GM12873 (cell line): ENCODE results near the gene PLEKHM3.

Experiments
- TF ChIP-seq, protein P1 (sequence below): IDR thresholded peaks from 2 replicates; pipeline ENCODE4 v1.5.1; 2012; ENCODE audit warnings: low read depth, mild to moderate bottlenecking, moderate library complexity, low read length, control low read depth; ENCODE audit not compliant: insufficient read depth; ENCODE audit errors: missing control alignments

Gene PLEKHM3

DNA sequence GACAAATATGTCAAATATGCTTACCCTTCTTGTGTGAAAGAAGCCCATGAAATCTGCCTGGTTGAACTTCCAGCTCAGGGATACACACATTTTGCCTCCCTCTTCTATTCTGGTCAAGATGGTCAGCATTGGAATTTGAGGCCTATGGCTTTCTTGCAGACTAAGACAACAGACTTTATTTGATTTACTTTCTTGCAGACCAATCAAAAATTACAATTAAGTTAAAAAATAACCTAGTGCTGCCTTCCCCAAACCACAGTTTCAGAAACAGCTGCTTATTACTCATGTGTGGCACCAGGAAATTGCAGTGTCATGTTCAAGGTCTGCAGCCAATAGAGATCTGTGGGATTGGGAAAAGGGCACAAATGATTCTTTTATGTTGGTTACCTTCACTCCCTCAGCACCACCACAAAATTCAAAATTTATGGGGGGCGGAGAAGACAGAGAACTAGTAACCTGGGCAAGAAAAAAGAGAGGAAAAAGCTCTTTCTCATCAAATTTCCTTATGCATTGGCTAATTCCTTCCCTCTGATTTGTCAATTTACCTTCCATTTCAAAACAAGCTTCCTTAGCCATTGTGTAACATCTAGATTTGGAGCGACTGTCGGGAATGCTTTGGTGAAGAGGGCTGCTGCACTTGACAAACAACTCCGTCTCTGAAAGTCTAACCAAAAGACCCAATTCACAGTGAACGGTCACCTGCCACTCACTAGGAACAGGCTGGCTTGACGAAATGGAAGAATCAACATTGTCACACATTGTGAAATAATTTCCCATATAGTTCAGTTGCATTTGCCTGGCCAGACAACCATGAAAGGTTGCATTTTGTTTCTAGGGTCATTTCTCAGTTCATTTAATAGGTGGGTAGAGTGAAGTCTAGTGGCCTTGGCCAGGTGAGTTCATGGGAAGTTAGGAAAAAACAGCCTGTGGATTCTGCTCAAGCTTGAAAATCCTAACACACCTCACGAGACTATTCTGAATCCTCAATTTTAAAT, 155.2 kb downstream of the PLEKHM3 start:
- TF ChIP-seq, protein P1, sequence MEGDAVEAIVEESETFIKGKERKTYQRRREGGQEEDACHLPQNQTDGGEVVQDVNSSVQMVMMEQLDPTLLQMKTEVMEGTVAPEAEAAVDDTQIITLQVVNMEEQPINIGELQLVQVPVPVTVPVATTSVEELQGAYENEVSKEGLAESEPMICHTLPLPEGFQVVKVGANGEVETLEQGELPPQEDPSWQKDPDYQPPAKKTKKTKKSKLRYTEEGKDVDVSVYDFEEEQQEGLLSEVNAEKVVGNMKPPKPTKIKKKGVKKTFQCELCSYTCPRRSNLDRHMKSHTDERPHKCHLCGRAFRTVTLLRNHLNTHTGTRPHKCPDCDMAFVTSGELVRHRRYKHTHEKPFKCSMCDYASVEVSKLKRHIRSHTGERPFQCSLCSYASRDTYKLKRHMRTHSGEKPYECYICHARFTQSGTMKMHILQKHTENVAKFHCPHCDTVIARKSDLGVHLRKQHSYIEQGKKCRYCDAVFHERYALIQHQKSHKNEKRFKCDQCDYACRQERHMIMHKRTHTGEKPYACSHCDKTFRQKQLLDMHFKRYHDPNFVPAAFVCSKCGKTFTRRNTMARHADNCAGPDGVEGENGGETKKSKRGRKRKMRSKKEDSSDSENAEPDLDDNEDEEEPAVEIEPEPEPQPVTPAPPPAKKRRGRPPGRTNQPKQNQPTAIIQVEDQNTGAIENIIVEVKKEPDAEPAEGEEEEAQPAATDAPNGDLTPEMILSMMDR: no peak

DNA sequence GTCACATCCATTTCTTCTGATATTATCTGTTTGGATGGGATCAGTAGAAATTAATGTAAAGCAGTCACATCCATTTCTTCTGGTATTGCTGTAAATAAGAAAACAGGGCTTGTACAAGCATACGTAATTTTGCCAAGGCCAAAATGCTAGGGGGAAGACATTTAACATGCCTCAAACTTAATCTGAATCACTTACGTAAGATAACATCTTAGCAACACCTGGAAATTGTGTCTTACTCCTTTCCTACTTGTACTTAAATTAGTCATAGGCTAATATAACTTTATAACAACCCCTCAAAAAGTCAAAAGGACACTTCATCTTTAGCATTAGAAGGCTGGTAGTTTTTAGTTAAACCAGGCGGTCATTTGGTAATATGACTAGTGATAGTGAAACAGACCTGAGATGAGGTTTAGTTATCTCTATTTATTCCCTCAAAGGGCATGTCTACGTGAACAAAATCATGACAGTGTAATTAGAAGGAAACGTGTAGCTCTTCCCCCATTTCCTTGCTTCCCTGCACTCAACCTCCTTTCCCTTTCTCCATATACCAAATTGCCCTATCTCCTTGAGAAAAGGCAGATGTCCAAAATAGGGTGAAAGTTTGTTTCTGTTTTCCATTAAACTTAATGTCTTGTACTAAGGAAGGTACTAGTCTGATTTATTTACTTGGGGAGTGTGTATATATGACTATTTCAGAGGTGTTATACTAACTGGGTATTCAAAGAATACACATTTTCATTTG, 156.3 kb downstream of the PLEKHM3 start:
- TF ChIP-seq, protein P1: no peak

DNA sequence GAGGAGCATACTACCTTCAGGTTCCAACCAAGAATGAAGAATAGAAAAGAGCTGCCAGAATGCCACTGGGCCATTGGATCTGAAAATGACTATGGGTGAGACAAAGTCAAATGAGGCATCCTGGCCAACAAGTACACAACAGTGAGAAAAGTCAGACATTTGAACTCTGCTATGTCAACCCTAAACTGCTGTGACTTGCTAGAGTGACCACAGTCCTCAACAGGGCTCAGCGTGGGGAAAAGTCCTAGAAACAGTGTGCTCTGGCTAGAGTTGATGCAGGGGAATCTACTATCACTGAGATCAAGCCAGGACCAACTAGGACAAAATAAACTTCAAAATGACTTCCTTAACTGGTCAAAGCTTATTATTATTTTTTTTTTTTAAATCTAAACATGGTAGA, 157.4 kb downstream of the PLEKHM3 start:
- TF ChIP-seq, protein P1: no peak

DNA sequence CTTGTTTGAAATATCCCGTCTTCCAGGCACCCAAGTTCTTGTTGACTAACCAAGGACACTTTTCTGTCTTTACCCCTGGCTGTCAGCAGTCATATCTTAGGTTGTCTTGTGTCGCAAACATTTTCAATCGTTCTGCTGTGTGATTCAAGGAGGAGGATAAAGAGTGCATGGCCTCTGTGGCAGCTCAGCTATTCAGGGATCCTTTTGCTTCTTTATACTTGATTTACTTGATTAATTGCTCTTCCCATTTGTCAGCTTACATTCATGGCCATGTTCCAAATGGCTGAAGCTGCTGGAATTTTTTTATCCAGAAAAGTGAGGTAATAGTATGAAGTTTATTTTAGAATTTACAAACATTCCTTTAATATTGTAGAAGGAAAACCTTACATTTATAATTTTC, 158.3 kb downstream of the PLEKHM3 start:
- TF ChIP-seq, protein P1: no peak

DNA sequence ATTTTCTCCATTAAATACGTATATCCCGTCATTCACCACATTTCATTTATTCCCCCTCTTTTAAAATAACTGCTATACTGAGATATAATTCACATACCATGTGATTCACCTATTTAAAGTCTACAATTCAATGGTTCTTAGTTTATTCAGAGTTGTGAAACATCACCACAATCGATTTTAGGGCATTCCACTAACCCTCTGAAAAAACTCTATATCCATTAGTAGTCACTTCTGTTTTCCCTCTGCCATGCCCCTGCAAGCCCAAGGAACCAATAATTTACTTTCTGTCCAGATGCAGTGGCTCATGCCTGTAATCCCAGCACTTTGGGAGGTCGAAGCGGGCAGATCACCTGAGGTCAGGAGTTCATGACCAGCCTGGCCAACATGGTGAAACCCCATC, 160.1 kb downstream of the PLEKHM3 start:
- TF ChIP-seq, protein P1: no peak

DNA sequence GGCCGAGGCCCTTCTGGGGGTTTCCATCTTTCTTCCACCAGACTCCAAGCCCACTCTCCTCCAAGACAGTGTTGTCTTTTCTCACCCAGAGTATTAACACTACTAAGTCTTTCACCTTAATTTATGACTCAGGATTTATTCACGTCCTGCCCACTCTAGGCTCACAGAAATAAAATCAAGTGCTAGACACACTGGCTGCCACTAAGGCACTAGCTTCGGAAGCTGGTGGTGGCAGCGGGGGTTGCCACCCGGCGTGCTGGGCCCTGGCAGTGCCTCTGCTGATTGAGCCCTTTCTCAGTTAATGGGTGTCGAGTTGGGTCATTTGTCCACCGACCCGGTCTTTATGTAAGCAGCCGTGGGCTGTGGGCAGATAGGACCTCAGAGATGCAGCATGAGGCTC, 162.0 kb downstream of the PLEKHM3 start:
- TF ChIP-seq, protein P1: no peak

DNA sequence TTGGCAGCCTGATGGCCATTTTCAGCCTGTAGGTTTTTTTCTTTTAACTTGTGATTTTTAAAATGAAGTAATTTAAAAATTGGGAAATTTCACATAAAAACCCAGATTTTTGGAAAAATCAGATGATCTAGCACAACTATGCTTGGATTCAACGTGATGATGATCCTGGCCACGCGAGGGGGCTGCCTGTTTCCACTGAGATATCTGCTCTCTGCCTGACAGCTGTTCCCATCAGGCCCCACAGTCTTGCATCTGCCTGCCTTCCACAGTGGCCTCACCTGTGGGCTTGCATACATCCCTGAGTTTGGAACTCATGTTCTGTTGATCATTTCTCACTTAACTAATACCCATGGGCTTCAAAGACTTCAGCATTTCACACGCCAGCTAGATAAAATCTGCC, 163.5 kb downstream of the PLEKHM3 start:
- TF ChIP-seq, protein P1: no peak
